HG03432 (cell line): ENCODE measurements around the gene FHIT.

Source experiments
- ATAC-seq: cut with Tn5 transposase; IDR thresholded peaks from one replicate; pipeline ENCODE4 v1.9.1; 2021; ENCODE audit warnings: mild to moderate bottlenecking, moderate library complexity; ENCODE audit not compliant: unreplicated experiment

FHIT gene

DNA sequence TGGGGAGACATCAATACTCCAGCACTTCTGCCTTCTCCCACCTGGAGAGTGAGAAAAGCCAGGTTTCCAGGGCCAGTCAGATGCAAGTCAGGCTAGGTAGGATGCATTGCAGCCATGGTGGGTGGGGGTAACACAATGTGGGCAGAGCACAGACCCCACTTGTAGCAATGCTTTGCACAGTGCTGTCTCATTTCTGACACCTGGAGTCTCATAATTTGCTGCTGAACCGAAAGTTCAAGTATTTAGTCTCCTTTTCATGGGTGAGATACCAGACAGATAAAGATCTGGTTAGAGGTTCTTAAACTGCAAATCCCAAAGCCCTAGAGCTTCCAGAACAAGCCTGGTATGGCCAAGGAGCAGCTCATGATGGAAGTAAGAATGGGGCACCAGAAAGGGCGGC is 1321.1 kb downstream of the FHIT start:
- ATAC-seq, result no peak

DNA sequence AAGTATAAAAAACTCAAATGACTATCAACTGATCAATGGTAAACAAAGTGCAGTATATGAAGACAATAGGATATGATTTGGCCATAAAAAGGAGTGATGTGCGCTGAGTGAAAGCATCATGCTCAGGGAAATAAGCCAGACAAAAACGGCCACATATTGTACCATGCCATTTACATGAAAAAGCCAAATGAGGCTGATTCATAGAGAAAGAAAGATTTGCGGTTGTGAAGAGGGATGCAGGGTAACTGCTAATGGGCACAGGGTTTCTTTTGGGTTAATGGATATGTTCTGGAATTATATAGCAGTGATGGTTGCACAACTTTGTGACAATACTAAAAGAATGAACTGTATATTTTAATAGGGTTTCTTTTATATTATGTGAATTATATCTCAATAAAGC is 1324.2 kb downstream of the FHIT start:
- ATAC-seq, result no peak

DNA sequence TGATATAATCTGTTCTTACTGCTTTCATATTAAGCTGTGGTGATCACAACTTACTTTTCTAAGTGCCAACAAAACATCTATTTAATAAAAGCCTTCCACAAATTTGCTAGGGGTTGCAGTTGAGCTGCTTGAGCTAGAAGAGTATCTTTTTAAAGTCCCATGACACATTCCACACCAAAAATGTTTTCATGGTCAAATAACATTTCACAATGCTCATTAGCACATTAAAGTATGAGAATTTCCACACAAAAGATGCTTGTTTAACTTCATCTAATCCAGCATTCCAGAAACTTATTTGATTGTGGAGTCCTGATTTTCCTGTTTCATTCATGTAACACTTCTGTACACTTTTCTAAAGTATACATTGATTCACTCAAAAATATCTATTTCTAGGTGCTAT is 1325.3 kb downstream of the FHIT start:
- no peak for ATAC-seq

DNA sequence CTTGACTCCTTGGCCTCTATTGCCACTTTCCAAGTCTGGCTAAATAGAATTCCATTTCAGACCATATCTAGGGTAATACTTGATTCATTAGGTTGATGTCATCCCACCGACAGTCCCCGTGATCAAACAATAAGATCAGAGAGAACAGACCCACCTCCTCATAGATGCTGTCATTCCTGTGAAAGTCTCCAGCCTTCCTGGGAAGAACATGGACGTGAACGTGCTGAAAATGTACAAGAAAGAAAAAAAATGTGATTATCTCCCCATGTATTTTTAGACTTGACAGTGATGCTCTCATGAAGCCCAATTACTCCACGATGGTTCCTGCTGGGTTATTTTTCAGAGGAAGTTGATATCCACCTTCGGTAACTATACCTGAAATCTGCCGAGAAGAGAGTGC is 1329.1 kb downstream of the FHIT start:
- ATAC-seq, result no peak

DNA sequence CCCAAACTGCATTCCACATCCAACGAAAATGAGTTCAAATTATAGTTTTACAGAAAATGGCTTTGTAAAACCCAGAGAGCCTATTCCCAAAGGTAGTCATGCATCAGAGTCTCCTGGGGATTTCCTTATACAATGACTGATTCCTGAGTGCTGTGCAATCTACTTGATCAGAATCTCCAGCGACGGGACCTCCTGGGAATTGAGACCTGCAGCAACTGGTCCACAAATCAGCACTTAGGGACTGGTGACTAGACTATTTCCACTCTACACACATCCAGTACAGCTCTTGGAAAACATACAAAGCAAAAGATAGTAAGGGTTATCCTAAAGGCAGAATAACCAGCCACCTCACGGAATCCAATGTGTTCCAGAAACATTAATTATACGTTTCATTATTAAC is 1330.4 kb downstream of the FHIT start:
- ATAC-seq, result no peak

DNA sequence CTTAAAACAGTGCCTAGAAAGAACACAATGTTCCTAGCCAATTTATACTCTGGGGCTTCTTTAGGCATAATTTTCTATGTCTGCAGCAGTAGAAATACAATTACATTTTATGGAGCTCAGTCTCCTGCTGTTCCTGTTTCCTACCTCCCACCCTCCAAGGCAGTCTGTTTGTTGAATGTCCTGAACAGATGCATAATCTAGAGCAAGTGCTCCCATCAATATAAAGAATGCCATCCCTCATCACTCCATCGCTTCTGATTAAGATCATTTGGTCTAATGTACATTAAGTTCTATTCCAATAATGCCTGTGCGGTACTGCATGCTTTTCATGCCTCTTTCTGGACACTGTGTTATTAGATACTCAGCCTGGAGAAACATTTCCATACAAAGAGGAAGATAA is 1331.7 kb downstream of the FHIT start:
- ATAC-seq, result no peak

DNA sequence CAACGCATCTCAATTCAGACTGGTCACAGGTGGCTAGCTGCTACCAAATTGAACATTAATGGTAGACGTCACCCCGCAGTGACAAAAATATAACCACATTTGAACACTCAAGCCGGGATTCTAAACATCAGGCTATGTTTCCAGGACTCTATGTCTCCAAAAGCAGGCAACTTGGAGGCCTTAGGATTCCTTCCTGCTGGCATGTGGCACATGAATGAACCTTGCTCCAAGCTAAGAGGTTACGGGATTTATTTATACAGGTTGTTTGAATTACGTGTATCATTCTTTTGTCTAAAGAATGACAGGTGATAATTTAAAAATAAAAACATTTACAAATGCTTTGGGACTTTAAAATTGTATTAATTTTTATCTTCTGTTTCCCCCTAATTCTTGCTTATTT is 1337.0 kb downstream of the FHIT start:
- ATAC-seq, result no peak

DNA sequence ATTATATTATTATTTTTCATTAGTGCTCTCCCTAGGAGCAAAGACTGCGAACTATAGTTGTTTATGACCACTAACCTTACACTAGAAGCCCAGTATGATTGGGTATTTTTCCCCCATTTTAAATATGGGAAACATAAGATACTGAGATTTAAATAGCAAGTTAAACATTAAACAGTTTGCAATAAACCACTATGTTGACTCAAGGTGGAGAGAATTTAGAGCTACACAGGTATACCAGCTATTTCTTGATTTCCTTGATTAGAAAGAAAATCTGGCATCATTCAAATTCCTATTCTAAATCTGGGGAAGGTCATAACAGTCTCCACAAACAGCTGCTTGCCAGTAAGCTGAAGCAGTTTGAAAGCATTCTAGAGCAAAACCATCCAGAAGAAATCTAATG is 1337.6 kb downstream of the FHIT start:
- ATAC-seq, result no peak

DNA sequence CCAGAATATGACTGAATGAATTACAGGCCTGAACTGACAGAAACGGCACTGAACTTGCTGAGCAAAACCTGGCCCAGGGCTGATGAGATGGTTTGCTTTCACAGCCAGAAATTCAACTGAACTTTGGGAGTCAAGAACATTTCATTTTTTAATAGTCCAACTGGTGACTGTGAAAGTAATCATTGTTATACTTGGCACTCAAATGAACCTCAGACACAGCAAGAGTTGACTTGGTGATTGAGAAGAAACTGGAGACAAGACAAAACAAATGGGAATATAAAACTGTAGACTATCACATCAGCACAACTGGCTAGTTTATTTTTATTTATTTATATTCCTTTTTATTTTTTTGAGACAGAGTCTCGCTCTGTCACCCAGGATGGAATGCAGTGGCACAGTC is 1342.6 kb downstream of the FHIT start:
- ATAC-seq, result no peak

DNA sequence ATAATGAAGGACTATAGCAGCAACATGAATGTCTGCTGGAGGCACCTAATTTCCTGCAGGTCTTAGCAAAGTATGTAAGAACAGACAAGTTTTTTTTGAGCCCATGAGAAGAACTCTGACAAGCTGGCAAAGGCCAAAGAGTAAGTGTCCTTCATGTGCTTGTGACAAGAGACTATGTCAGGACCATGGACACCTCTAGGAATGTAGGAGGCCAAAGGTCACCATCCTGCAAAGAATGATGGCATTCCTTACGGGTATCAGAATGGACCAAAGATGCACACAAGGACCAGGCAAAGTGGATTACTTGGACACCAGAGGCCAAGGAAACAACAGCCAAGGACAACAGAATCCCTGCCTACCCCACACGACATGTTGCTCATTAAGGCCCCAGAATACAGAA is 1343.0 kb downstream of the FHIT start:
- ATAC-seq, result no peak

DNA sequence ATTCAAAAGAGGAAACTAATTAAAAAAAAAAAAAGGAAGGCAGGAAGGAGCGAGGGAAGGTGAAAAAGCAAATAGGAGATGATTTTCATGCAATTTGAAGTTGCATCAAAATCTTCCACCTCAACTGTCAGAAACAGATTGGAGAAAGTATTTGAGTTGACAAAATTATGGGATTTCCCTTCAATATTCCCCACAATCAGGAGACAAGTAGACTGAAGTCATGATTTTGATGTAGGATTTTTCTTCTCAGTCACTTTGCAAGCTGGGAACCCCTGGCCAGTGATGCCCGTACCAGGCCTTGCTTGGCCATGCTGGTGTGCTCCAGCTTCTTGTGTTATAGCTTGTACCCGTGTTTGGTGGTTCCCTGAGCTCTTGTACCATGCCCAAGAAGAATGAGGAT is 1347.0 kb downstream of the FHIT start:
- no peak for ATAC-seq

DNA sequence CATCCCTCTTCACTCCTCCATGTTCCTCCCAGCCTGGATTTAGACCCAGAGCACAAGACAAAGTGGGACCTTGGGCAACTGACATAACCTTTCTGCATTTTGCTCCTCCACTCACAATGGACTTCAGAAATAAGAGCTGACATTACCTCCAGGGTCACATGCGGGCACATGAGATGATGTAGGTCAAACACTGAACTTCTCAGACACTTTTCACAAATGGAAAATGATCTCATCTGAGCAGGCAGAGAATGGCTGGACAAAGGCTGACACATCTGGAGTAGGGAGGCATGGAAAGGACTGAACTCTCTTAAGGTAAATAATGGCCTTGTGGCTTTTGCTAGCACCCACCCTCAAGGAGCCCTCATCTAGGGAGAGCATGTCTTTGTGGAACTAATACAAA is 1352.2 kb downstream of the FHIT start:
- no peak for ATAC-seq

DNA sequence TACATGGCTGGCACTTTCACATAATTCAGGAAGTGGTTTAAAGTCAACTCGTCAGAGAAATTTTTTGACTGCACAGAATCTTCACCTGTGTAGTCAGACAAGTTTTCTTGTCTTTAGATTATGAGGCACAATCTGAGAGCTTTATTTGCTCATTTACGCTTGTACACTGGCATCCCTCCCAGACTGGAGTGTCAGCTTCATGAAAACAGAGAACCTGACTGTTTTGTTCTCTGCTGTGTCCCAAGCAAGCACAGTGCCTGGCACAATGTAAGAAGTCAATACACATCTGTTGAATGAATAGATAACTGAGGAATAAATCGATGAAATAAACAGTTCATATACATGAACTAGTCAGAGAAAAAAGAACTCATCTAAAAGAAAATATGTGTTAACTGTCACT is 1355.3 kb downstream of the FHIT start:
- no peak for ATAC-seq

DNA sequence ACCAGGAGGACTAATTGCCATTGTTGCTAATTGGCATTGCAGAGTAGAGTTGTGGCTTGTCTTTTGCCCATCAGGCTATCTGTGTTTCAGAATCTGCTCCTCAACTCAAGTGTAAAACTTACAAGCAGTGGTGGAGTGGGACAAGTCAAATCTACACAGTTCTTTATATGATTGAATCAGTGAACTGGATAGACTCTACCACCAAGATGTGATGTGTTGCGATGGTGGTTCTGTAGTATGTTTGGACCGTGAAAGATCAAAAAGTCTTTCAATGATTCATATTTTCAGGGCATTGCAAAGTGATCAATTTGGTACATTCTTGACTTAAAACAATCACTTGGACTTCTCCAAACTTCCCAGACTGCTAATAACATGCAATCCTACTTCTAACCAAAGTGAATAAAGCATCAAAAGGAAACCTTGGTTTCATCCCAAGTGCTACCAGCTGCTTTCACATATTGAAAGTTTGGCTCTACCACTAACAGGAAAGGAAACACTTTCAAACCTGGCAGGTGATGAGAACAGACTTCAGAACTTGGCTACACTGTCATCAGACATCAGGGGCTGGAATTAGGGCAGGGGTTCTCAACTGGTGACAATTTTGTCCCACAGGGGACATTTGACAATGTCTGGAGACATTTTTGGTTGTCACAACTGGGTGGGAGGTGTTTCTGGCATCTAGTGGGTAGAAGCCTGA is 1356.7 kb downstream of the FHIT start:
- no peak for ATAC-seq

DNA sequence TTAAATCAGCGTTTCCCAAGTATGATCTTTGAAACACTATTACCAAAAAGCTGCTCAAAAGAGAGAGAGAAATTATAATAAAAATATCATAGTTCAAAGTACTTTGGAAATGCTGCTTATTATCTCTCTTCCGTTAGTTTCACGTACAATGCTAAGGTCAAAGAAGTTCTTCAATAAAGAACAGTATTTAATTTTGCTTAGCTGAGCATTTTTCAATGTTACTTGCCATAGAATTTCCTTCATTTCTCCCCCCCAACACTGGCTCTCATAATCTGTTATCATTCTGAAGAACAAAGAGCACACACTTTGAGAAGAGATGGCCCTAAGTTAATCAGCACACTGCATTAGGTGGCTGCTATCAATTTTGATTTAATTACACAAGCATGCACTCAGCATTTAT is 1360.6 kb downstream of the FHIT start:
- no peak for ATAC-seq

DNA sequence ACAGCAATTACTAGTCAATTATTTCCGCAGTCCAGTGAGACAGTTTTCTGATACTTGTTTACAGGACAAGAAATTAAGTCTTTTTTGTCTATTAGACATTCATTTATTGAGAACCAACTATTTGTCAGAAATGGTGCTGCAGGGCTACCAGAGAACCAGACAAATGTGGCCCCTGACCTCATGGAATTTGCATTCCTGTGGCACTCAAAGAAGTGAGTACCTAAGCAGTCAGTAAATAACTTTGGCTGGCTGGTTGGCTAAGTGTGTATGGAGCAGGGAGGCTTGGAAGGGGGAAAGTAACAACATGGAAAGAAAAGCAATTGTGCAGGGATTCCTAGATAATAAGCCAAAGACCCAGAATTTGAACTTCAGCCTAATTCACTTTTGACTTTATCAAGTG is 1364.5 kb downstream of the FHIT start:
- ATAC-seq, result no peak

DNA sequence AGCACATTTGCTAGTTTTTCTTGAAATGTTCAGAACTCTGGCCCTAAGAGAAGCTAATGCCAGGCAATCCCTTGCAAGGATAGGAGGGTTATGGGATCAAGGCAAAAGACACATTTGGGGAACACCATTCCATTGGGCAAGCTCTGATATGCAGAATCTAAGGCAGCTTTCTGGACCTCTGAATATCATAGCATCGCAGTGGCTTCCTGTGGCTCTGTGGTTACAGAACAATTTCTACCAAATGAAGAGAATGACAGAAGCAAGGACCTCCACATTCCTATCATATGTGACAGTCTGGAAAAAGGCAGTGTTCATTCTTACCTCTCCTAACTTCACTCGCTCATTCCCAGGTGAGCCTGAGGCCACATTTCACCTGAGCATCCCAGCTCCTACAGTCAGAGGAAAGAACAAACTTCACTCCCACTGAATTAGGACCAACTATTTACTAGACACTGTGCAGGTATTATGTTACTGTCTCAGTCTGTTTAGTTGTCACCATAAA is 1365.3 kb downstream of the FHIT start:
- no peak for ATAC-seq

DNA sequence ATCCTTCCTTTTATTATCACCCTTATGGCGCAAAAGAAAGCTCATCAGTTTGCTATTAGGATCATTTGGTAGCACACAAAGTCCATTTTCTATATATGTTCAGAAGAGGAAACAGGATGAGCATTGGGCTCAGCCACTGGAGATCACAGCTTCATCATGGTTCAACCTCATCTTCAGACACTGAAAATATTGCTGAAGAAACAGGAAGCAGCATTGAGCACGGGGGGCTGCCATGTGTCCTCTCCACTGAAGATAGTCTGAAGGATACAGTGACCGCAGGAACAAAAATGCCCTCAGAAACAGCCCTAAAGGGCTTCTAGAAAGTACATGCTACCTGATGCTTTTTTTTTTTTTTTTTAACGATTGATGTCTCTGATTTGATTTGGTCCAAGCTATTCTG is 1366.2 kb downstream of the FHIT start:
- no peak for ATAC-seq

DNA sequence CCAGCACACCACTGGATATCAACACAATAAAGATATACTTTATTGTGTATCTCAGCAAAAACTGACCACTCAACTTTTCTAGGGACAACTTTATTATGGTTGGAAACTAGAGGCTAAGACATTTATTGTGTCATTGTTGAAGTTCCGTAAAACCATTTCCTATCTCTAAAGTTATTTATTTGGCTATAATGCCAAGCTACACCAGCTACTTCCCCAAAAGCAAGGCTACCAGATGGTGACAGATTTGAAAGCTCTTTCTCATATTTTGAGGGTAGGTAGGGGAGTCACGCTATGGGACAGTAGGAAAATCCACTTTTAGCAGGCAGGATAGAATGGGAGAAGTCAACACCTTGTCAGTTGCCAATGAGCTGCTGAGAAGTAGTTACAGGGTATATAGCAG is 1366.8 kb downstream of the FHIT start:
- no peak for ATAC-seq

DNA sequence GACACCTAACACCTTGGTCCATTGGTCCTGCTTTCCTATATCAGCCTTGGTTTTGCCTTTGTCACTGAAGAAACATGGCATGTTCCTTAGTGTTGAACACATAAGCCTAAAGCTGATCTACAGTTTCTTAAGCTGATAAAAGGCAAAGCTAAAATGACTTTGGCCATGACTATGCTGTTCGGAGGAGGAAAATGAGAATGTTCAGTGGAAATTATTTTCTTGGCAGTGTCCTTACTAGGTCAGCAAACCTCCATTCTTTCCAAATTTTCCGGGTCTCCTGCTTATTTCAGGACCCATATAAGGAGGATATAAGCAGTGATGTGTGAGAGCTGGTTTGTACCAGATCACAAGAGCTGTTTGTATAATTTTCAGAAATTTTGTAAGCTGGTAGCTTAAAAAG is 1368.5 kb downstream of the FHIT start:
- no peak for ATAC-seq

DNA sequence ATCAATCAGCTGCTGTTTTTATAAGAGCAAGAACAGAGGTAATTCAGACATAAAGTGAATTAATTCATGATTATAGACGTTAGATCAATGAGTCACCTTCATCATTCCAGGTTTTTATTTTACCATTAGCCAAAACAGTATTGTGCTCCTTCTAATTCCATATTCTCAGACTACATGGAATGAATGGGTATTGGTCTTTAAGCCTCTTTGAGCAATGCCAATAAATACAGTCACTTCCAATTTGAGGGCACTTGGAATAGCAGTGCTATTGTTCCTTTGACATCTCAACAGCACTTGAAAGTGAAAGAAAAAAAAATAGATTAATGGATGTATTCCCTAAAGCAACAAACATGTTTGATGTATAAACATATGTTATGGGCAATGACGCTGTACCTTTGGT is 1370.5 kb downstream of the FHIT start:
- ATAC-seq, result no peak

DNA sequence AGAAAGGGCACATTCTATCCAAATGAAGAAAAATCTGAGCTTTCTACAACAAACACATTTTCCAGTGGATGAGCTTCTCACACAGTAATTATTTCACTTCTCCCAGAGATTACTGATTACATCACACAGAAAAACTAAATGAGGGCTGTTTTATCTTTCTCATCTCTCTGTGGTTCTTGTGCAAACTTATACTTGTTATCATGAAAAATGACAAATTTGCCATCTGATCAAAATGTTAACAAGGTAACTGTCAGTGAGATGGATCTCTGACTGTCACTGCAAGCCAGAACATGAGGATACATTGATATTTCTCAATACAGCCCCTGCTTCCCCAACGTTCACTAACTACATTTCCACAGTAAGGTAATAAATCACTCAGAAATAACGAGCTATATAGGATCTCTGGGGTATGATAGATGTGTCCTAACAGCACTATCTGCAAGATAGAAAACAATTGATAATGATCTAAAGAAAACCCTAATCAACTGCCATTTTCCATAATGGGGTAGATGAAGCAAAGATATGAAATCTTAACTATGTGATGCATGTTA is 1372.1 kb downstream of the FHIT start:
- no peak for ATAC-seq

DNA sequence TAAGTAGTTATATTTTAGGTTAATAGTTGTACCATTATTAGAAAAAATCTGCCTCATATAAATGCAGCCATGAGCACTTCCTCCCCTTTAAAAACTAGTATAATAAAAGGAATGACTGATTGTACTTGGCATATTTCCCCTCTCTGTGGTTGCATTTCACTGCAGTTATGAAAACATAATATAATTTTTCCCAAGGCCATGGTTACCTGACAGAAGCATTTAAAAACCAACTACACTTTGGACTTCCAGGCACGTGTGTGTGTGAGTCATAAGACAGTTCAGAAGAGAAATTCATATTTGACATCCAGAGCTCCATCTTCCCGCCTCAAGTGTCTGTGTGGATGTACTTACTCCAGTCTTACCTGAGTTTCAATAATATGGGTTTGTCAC is 1373.2 kb downstream of the FHIT start:
- no peak for ATAC-seq
